Cardiac ventricle fibroblast (primary cell): ENCODE results near the gene PRODH. TPM values are rescaled to one million over a fixed set of nuclear protein-coding genes. Genes with fewer than 3 reads are reported as not detected.

Experiments
- total RNA-seq: library from RNA; depleted of rRNA; stranded (reverse); fragments of >200 nt; gene quantifications from 2 replicates; pipeline ENCODE4 v1.2.3, GENCODE V29; 2015

PRODH gene
- not detected in 2 replicates for total RNA-seq

DNA sequence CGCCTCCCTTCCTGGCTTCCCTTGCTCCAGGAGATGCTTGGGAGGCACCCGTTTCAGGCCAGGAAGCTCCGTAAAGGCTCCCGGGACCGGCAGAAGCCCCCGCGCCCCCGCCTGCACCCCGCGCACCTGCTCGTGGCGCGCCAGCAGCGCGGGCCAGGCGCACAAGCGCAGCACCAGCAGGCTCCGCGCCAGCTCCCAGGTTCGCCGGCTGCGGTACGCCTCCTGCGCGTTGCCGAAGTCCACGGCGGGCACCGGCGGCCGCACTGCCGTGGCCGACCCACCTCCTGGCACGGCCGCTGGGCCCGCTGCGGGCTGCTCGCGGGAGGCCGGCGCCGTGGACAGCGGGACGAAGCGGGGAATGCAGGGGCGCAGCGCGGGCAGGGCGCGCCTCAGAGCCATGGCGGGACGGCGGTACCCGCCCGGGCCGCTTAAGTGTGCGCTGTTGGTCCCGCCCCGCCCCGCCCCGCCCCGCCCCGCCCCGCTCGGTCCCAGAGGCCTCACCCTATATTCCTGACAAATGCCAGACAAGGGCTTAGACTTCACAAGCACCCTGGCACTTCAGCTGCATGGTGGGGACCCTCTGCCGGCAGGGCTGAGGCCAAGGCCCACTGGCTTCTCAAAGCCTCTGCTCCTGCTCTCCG, at the start of gene PRODH:
PRODH (minus strand) TSS at position 405 of the 641 bp plus-strand sequence; CDS start at position 399, 6 bp downstream.

GRCh38 chr22:18905540-18906409, 30.3 kb downstream of the PRODH start, which contains the start of gene DGCR6:
Gene DGCR6 (plus strand): TSS chr22:18906320. CDS start chr22:18906375, 55 bp downstream.

Other genes starting within 250 kb of the PRODH start
- 0.20 TPM in 1 of 2 replicates, not detected in the other for gene DGCR6, start 30.0 kb downstream of the PRODH start, total RNA-seq
- gene DGCR2, start 186.1 kb upstream of the PRODH start, total RNA-seq = 36.3 and 39.6 TPM in 2 replicates
- gene TSSK2, start 195.0 kb upstream of the PRODH start, total RNA-seq = not detected in 2 replicates
- gene ESS2, start 208.4 kb upstream of the PRODH start, total RNA-seq = 12.8 and 13.1 TPM in 2 replicates
- gene GSC2, start 214.0 kb upstream of the PRODH start, total RNA-seq = not detected in 2 replicates
- gene SLC25A1, start 242.4 kb upstream of the PRODH start, total RNA-seq = 77.9 and 99.0 TPM in 2 replicates